GM10248 (cell line): ENCODE results near the gene EEFSEC.

Experiments used
- CTCF ChIA-PET: fragments of 300-600 bp; sonication (Branson Sonifier 250); formaldehyde crosslinking; extraction: SDS; loops from one replicate; lab custom pipeline; 2021; ENCODE audit warnings: antibody characterized with exemption; lab: Yijun Ruan, JAX
- POLR2A ChIA-PET: fragments of 350-650 bp; sonication (Branson Sonifier 250); formaldehyde crosslinking; extraction: SDS; loops from one replicate; lab custom pipeline; 2020; ENCODE audit warnings: antibody characterized with exemption; lab: Yijun Ruan, JAX
- DNase-seq: peaks from one replicate; pipeline ENCODE4 v3.0.0; 2012; ENCODE audit errors: extremely low spot score
- CTCF ChIP-seq: IDR thresholded peaks from 2 replicates; pipeline ENCODE4 v1.5.1; 2012; ENCODE audit warnings: mild to moderate bottlenecking, low read depth; ENCODE audit errors: extremely low read depth, missing control alignments, control extremely low read depth

Gene EEFSEC

GRCh38 chr3:128322030-128323022 is 169.0 kb downstream of the EEFSEC start:
- ChIA-PET CTCF (interaction anchor here (0.9 to 3.1 kb wide), 13 partner anchors 11 to 246 kb away, joined by 3 to 31 read pairs (median 4); no protein-coding TSS in a partner anchor), POLR2A (no interaction called here)
- peak; percentile 50 for TF ChIP-seq CTCF
- DNase-seq, result peak; percentile 40

GRCh38 chr3:128323206-128324081 is 170.2 kb downstream of the EEFSEC start:
- ChIA-PET CTCF (interaction anchor here (1.2 to 2.5 kb wide), 6 partner anchors 10 to 228 kb away, joined by 4 to 30 read pairs (median 6); no protein-coding TSS in a partner anchor), POLR2A (no interaction called here)
- DNase-seq, result no peak
- TF ChIP-seq CTCF, result no peak

GRCh38 chr3:128324911-128325592 is 171.8 kb downstream of the EEFSEC start:
- no peak for TF ChIP-seq CTCF
- POLR2A ChIA-PET, result no interaction called here
- CTCF ChIA-PET, result interaction anchor here (1.8 kb wide), 1 partner anchor 114 kb away, joined by 4 read pairs; no protein-coding TSS in a partner anchor
- no peak for DNase-seq

- CTCF ChIA-PET, result interaction anchor here (1.8 kb wide), 1 partner anchor 116 kb away, joined by 4 read pairs; no protein-coding TSS in a partner anchor
- no peak for TF ChIP-seq CTCF
- POLR2A ChIA-PET, result no interaction called here
- DNase-seq, result no peak
Observed at GRCh38 chr3:128326051-128326823, 173.0 kb downstream of the EEFSEC start.

- DNase-seq, result no peak
- TF ChIP-seq CTCF, result no peak
- ChIA-PET CTCF (no interaction called here), POLR2A (no interaction called here)
Observed at GRCh38 chr3:128327606-128328031, 174.3 kb downstream of the EEFSEC start.
